ENCODE measurements around the gene LMF1. TPM values are rescaled to one million over a fixed set of nuclear protein-coding genes. Genes with fewer than 3 reads are reported as not detected.

LMF1 gene
- total and polyA plus RNA-seq, 5 donors from 2014 or later: 9.9 to 40.0 (median 12.4) TPM

DNA sequence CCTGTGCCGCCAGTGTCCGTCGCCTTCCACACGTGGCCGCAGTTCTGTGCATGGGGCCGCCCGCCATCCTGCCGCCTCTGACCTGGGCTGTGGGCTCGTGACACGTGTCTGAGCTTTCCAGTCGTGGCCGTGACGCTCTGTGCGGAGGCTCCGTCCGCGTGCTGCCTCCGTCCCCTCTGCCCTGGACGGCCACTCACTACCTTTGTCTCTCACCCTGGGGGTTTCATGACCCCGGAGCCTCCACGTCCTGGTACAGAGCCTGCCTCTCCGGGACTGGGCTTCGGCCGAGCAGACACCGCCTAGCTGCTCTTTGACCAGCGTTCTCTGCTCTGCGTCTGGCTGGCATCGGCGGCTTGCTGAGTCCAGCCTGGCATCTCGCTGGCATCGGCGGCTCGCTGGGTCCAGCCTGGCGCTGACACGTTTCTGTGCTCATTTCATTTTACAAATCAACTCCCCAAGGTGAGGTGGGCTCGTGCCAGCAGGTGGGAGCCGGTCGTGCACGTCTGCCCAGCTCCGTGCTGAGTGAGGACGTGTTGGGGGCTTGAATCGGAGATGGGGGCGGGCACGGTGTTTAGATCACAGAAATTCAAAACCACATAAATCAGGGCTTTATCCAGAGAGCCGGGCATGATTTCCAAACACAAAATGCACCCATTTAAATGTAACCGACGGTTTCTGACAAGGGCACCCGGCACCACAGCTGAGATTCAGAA, 126.0 kb downstream of the LMF1 start:
- H3K36me3 ChIP-seq (ENCODE audit: control insufficient read depth, insufficient read depth, low read length): no peaks in the 10 kb centered on the region
- H3K9me3 Mint-ChIP-seq: no peaks in the 10 kb centered on the region
- H3K27me3 ChIP-seq (ENCODE audit: control insufficient read depth, insufficient read depth, low read length): no peaks in the 10 kb centered on the region
- H3K4me3 ChIP-seq (ENCODE audit: low read depth, low read length): no peak overlapping the region
- H3K27ac Mint-ChIP-seq: no peak overlapping the region
- no peaks in the 10 kb centered on the region for H3K4me1 Mint-ChIP-seq
- no peak overlapping the region for H3K27ac ChIP-seq (ENCODE audit: insufficient read depth, low read length, poor library complexity, severe bottlenecking)
- ATAC-seq (ENCODE audit: low read depth in 2 of 2): no peak
- no peaks in the 10 kb centered on the region for H3K27me3 Mint-ChIP-seq
- no peak overlapping the region for H3K4me3 Mint-ChIP-seq
- H3K9me3 ChIP-seq (ENCODE audit: control insufficient read depth in 2 of 2, low read length in 2 of 2): no peaks in the 10 kb centered on the region
- no peaks in the 10 kb centered on the region for H3K36me3 Mint-ChIP-seq
- DNase-seq: no peak
- no peaks in the 10 kb centered on the region for H3K4me1 ChIP-seq (ENCODE audit: control insufficient read depth, insufficient read depth, low read length, poor library complexity, severe bottlenecking)

GRCh38 chr16:843771-844170, 127.0 kb downstream of the LMF1 start:
- DNase-seq: no peak
- no peak for ATAC-seq (ENCODE audit: low read depth in 2 of 2)

DNA sequence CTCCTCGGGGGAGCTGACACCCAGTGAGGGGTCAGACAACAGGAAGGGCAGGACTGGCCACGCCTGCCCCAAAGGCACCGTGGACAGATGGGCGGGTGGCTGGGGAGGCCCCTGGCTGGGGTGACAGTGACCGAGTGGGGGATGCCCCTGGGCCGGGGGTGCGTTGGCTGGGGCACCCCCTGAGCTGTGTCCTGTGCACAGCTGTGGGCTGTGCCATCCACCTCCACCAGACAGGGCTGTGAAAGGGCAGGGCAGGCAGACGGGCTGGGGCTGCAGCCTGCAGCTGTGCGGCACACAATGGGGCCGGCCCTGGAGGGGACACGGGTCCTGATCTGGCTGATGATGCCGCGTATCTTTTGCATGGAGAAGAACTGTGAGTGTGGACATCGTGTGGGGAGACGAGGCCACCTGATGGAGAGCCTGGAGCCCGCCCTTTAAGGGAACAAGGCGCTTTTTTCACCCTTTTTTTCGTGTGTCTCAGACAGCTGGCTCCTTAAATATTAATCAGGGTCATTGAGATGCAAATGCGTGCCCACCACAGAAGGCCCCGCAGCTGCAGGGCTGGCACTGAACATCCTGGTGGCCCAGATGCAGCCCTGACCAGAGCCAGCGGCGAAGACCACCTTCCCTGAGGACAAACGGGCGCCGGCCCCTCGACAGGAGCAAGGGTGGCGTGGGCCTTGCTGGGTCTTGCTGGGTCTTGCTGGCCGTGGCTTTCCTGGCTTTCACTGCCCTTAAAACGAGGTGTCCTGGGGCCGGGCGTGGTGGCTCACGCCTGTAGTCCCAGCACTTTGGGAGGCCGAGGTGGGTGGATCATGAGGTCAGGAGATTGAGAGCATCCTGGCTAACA, 127.8 kb downstream of the LMF1 start:
- Mint-ChIP-seq H3K4me1 (no peaks in the 10 kb centered on the region), H3K36me3 (no peaks in the 10 kb centered on the region), H3K27ac (no peak overlapping the region), H3K9me3 (peaks cover 0 to 2% (median 0%) of the 10 kb centered on the region in 7 donors), H3K4me3 (peak overlapping the region in 1 of 4 donors; percentile 73), H3K27me3 (no peaks in the 10 kb centered on the region)
- ATAC-seq (ENCODE audit: low read depth in 2 of 2): no peak
- Histone ChIP-seq H3K9me3 (ENCODE audit: control insufficient read depth in 2 of 2, low read length in 2 of 2) (no peaks in the 10 kb centered on the region), H3K27ac (ENCODE audit: insufficient read depth, low read length, poor library complexity, severe bottlenecking) (no peak overlapping the region), H3K4me3 (ENCODE audit: low read depth, low read length) (no peak overlapping the region), H3K4me1 (ENCODE audit: control insufficient read depth, insufficient read depth, low read length, poor library complexity, severe bottlenecking) (no peaks in the 10 kb centered on the region), H3K27me3 (ENCODE audit: control insufficient read depth, insufficient read depth, low read length) (no peaks in the 10 kb centered on the region), H3K36me3 (ENCODE audit: control insufficient read depth, insufficient read depth, low read length) (no peaks in the 10 kb centered on the region)
- no peak for DNase-seq

More at GRCh38 chr16:843771-844170, 127.0 kb downstream of the LMF1 start:
- Mint-ChIP-seq H3K9me3 (peaks cover 0 to 2% (median 0%) of the 10 kb centered on the region in 7 donors), H3K27me3 (no peaks in the 10 kb centered on the region), H3K4me1 (no peaks in the 10 kb centered on the region), H3K36me3 (no peaks in the 10 kb centered on the region), H3K27ac (no peak overlapping the region), H3K4me3 (no peak overlapping the region)
- no peak overlapping the region for H3K4me3 ChIP-seq (ENCODE audit: low read depth, low read length)
- no peak overlapping the region for H3K27ac ChIP-seq (ENCODE audit: insufficient read depth, low read length, poor library complexity, severe bottlenecking)
- H3K4me1 ChIP-seq (ENCODE audit: control insufficient read depth, insufficient read depth, low read length, poor library complexity, severe bottlenecking): no peaks in the 10 kb centered on the region
- no peaks in the 10 kb centered on the region for H3K9me3 ChIP-seq (ENCODE audit: control insufficient read depth in 2 of 2, low read length in 2 of 2)
- H3K27me3 ChIP-seq (ENCODE audit: control insufficient read depth, insufficient read depth, low read length): no peaks in the 10 kb centered on the region
- H3K36me3 ChIP-seq (ENCODE audit: control insufficient read depth, insufficient read depth, low read length): no peaks in the 10 kb centered on the region

- H3K36me3 ChIP-seq (ENCODE audit: control insufficient read depth, insufficient read depth, low read length): no peaks in the 10 kb centered on the region
- Mint-ChIP-seq H3K36me3 (no peaks in the 10 kb centered on the region), H3K4me1 (no peaks in the 10 kb centered on the region), H3K4me3 (no peak overlapping the region), H3K27ac (no peak overlapping the region), H3K9me3 (peaks cover 0 to 2% (median 0%) of the 10 kb centered on the region in 7 donors), H3K27me3 (no peaks in the 10 kb centered on the region)
- no peaks in the 10 kb centered on the region for H3K4me1 ChIP-seq (ENCODE audit: control insufficient read depth, insufficient read depth, low read length, poor library complexity, severe bottlenecking)
- no peaks in the 10 kb centered on the region for H3K27me3 ChIP-seq (ENCODE audit: control insufficient read depth, insufficient read depth, low read length)
- no peak overlapping the region for H3K4me3 ChIP-seq (ENCODE audit: low read depth, low read length)
- H3K9me3 ChIP-seq (ENCODE audit: control insufficient read depth in 2 of 2, low read length in 2 of 2): peaks cover 0 to under 1% of the 10 kb centered on the region in 2 experiments
- DNase-seq (no peak), ATAC-seq (ENCODE audit: low read depth in 2 of 2) (no peak)
- no peak overlapping the region for H3K27ac ChIP-seq (ENCODE audit: insufficient read depth, low read length, poor library complexity, severe bottlenecking)
Observed at GRCh38 chr16:842061-842476, 128.7 kb downstream of the LMF1 start.

DNA sequence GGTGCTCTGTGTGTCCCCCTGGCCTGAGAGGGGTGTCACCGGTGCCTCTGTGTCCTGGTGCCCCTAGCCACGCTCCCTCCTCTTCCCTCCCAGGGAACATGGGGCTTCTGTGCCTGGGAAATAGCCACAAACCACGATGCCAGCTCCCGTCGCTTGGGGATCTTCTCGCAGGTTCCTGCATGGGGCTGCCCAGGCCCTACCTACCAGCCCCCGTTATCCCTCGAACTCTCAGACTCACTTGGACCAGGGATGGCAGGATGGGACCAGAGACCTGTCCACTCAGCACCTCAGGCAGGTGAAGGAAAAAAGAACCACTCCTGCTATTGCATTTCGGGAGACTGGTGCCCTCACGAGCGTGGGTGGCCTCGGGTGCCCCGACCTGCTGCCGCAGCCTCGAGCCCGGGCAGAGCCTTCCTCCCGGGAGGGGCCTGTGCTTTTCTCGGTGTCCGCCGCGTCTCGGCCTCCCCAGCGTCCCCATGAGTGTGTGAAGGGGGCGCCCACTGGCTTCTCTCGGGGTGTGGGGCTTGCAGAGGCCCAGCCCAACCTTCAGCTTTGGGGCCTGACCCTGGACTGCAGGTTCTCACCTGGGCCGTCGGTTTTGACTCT, 129.2 kb downstream of the LMF1 start:
- H3K36me3 ChIP-seq (ENCODE audit: control insufficient read depth, insufficient read depth, low read length): no peaks in the 10 kb centered on the region
- H3K27ac Mint-ChIP-seq: no peak overlapping the region
- ATAC-seq (ENCODE audit: low read depth in 2 of 2) (no peak), DNase-seq (no peak)
- H3K27ac ChIP-seq (ENCODE audit: insufficient read depth, low read length, poor library complexity, severe bottlenecking): no peak overlapping the region
- H3K4me1 ChIP-seq (ENCODE audit: control insufficient read depth, insufficient read depth, low read length, poor library complexity, severe bottlenecking): no peaks in the 10 kb centered on the region
- H3K4me3 ChIP-seq (ENCODE audit: low read depth, low read length): no peak overlapping the region
- H3K27me3 ChIP-seq (ENCODE audit: control insufficient read depth, insufficient read depth, low read length): no peaks in the 10 kb centered on the region
- no peaks in the 10 kb centered on the region for H3K36me3 Mint-ChIP-seq
- H3K4me3 Mint-ChIP-seq: no peak overlapping the region
- no peaks in the 10 kb centered on the region for H3K4me1 Mint-ChIP-seq
- peaks cover 2 to 5% of the 10 kb centered on the region in 2 experiments for H3K9me3 ChIP-seq (ENCODE audit: control insufficient read depth in 2 of 2, low read length in 2 of 2)
- no peaks in the 10 kb centered on the region for H3K27me3 Mint-ChIP-seq
- H3K9me3 Mint-ChIP-seq: peaks cover 0 to 6% (median 0%) of the 10 kb centered on the region in 7 donors

- Histone ChIP-seq H3K4me1 (ENCODE audit: control insufficient read depth, insufficient read depth, low read length, poor library complexity, severe bottlenecking) (no peaks in the 10 kb centered on the region), H3K4me3 (ENCODE audit: low read depth, low read length) (no peak overlapping the region), H3K27me3 (ENCODE audit: control insufficient read depth, insufficient read depth, low read length) (no peaks in the 10 kb centered on the region), H3K27ac (ENCODE audit: insufficient read depth, low read length, poor library complexity, severe bottlenecking) (no peak overlapping the region), H3K36me3 (ENCODE audit: control insufficient read depth, insufficient read depth, low read length) (no peaks in the 10 kb centered on the region), H3K9me3 (ENCODE audit: control insufficient read depth in 2 of 2, low read length in 2 of 2) (peaks cover 10 to 13% of the 10 kb centered on the region in 2 experiments)
- peaks cover 0 to 13% (median 2%) of the 10 kb centered on the region in 7 donors for H3K9me3 Mint-ChIP-seq
- H3K27ac Mint-ChIP-seq: no peak overlapping the region
- H3K36me3 Mint-ChIP-seq: no peaks in the 10 kb centered on the region
- DNase-seq (no peak), ATAC-seq (ENCODE audit: low read depth in 2 of 2) (no peak)
- H3K4me3 Mint-ChIP-seq: no peak overlapping the region
- no peaks in the 10 kb centered on the region for H3K4me1 Mint-ChIP-seq
- H3K27me3 Mint-ChIP-seq: no peaks in the 10 kb centered on the region
Observed at GRCh38 chr16:840561-841454, 130.0 kb downstream of the LMF1 start.
